ENCODE data around the gene ATP5MC3.

- TF ChIP-seq CTCF (IDR thresholded peaks at IDR 0.05) (no peak), SIN3A (IDR thresholded peaks at IDR 0.05; ENCODE audit: borderline replicate concordance, insufficient read depth, low read depth, low read length) (no peak), POLR2AphosphoS5 (IDR thresholded peaks at IDR 0.05; ENCODE audit: low read depth, low read length) (no peak), TCF7L2 (IDR thresholded peaks at IDR 0.05; ENCODE audit: low read depth, low read length) (no peak)
- TF ChIP-seq, protein P1, sequence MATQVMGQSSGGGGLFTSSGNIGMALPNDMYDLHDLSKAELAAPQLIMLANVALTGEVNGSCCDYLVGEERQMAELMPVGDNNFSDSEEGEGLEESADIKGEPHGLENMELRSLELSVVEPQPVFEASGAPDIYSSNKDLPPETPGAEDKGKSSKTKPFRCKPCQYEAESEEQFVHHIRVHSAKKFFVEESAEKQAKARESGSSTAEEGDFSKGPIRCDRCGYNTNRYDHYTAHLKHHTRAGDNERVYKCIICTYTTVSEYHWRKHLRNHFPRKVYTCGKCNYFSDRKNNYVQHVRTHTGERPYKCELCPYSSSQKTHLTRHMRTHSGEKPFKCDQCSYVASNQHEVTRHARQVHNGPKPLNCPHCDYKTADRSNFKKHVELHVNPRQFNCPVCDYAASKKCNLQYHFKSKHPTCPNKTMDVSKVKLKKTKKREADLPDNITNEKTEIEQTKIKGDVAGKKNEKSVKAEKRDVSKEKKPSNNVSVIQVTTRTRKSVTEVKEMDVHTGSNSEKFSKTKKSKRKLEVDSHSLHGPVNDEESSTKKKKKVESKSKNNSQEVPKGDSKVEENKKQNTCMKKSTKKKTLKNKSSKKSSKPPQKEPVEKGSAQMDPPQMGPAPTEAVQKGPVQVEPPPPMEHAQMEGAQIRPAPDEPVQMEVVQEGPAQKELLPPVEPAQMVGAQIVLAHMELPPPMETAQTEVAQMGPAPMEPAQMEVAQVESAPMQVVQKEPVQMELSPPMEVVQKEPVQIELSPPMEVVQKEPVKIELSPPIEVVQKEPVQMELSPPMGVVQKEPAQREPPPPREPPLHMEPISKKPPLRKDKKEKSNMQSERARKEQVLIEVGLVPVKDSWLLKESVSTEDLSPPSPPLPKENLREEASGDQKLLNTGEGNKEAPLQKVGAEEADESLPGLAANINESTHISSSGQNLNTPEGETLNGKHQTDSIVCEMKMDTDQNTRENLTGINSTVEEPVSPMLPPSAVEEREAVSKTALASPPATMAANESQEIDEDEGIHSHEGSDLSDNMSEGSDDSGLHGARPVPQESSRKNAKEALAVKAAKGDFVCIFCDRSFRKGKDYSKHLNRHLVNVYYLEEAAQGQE (IDR thresholded peaks at IDR 0.05; ENCODE audit: insufficient read depth in 1 of 2, low read depth in 2 of 2, low read length in 1 of 2), result no peak
Measured at GRCh38 chr2:175158894-175159293, 22.6 kb downstream of the ATP5MC3 start.
